H1 (cell line): Measurements from ENCODE around the gene NLRP12. TPM values are rescaled to one million over a fixed set of nuclear protein-coding genes. Genes with fewer than 3 reads are reported as not detected.
A peak's percentile ranks its signal among the peaks of the same experiment; 100 is the strongest.

Experiments used
- CTCF ChIA-PET: fragments of 300-600 bp; sonication (Branson Sonifier 250); formaldehyde crosslinking; loops from one replicate; lab custom pipeline; 2021; ENCODE audit not compliant: partially characterized antibody; lab: Charles Lee
- POLR2A ChIA-PET: fragments of 300-600 bp; sonication (Branson Sonifier 250); formaldehyde crosslinking; loops from one replicate; lab custom pipeline; 2021; ENCODE audit warnings: inconsistent platforms; ENCODE audit not compliant: partially characterized antibody; lab: Charles Lee
- DNase-seq, 2 experiments: peaks; one replicate each; pipeline versions ENCODE4 v3.0.0 to v3.0.0-alpha.2; 2010 to 2022; ENCODE audit warnings: low spot score in 2 of 2, low read depth in 1 of 2, mixed read lengths in 1 of 2
- FAIRE-seq: peaks from 2 replicates; lab custom pipeline; 2011; peaks lifted over from hg19 to GRCh38; lab: Jason Lieb, UNC
- H2AFZ ChIP-seq: 2 replicates; pipeline ENCODE4 v1.8.1; 2012; ENCODE audit warnings: low read length, inconsistent platforms
- H2AK5ac ChIP-seq: 2 replicates; pipeline ENCODE4 v1.6.1; 2013; ENCODE audit warnings: low read depth, low read length
- H2BK120ac ChIP-seq: replicated peaks from 2 replicates; pipeline ENCODE3; 2013; ENCODE audit warnings: low read depth, low read length, inconsistent platforms
- H2BK12ac ChIP-seq: 2 replicates; pipeline ENCODE4 v1.6.1; 2013; ENCODE audit warnings: low read depth, low read length
- H2BK15ac ChIP-seq: 2 replicates; pipeline ENCODE4 v1.6.1; 2013; ENCODE audit warnings: low read length
- H2BK20ac ChIP-seq: 2 replicates; pipeline ENCODE4 v1.6.1; 2013; ENCODE audit warnings: low read length
- H2BK5ac ChIP-seq: 2 replicates; pipeline ENCODE4 v1.6.1; 2013; ENCODE audit warnings: low read depth, low read length
- H3K14ac ChIP-seq: 2 replicates; pipeline ENCODE4 v1.6.1; 2013; ENCODE audit warnings: inconsistent platforms; ENCODE audit not compliant: insufficient read length
- H3K18ac ChIP-seq: 2 replicates; pipeline ENCODE4 v1.6.1; 2013; ENCODE audit warnings: low read length; ENCODE audit errors: extremely low read depth
- H3K23ac ChIP-seq: 2 replicates; pipeline ENCODE4 v1.6.1; 2013; ENCODE audit warnings: inconsistent platforms; ENCODE audit not compliant: insufficient read length
- H3K23me2 ChIP-seq: 2 replicates; pipeline ENCODE4 v1.6.1; 2013; ENCODE audit warnings: low read depth, low read length
- H3K27ac ChIP-seq: 2 replicates; pipeline ENCODE4 v1.6.1; 2011; ENCODE audit warnings: low read depth, low read length, inconsistent platforms
- H3K27me3 ChIP-seq, 4 experiments: replicated peaks in 1 of 4; 1 replicate in 1 of 4; 2 replicates in 3 of 4; pipeline versions ENCODE4 v1.6.1 to v1.8.1; 2011 to 2013; ENCODE audit warnings: low read length in 3 of 4, mild to moderate bottlenecking in 3 of 4, inconsistent platforms in 2 of 4, mixed read lengths in 2 of 4, moderate library complexity in 1 of 4; ENCODE audit not compliant: control insufficient read depth in 3 of 4, insufficient read depth in 3 of 4; ENCODE audit errors: extremely low read depth in 1 of 4
- H3K36me3 ChIP-seq, 4 experiments: 2 replicates each; pipeline versions ENCODE4 v1.6.1 to v1.8.1; 2011 to 2013; ENCODE audit warnings: mild to moderate bottlenecking in 4 of 4, low read length in 3 of 4, moderate library complexity in 2 of 4, control low read depth in 1 of 4, inconsistent platforms in 1 of 4; ENCODE audit not compliant: insufficient read depth in 4 of 4, control insufficient read depth in 2 of 4
- H3K4ac ChIP-seq: replicated peaks from 2 replicates; pipeline ENCODE3; 2013; ENCODE audit warnings: low read length, low read depth, mixed read lengths, inconsistent platforms; ENCODE audit not compliant: insufficient read length
- H3K4me1 ChIP-seq, 4 experiments: replicated peaks in 1 of 4; 1 replicate in 1 of 4; 2 replicates in 3 of 4; pipeline versions ENCODE4 v1.6.1 to v1.8.1; 2011 to 2013; ENCODE audit warnings: low read length in 3 of 4, inconsistent platforms in 2 of 4, mixed read lengths in 1 of 4; ENCODE audit not compliant: insufficient read depth in 4 of 4, control insufficient read depth in 3 of 4
- H3K4me2 ChIP-seq, 2 experiments: 2 replicates each; pipeline versions ENCODE4 v1.6.1 to v1.8.1; 2011 to 2013; ENCODE audit warnings: low read depth in 2 of 2, low read length in 2 of 2, control low read depth in 1 of 2, inconsistent platforms in 1 of 2, mild to moderate bottlenecking in 1 of 2; ENCODE audit not compliant: insufficient read depth in 1 of 2
- H3K4me3 ChIP-seq, 4 experiments: fragments of 200-600, 300-600 bp in 1 of 4; sonication (generic), shearing (Covaris generic), sonication (Bioruptor Twin) in 1 of 4; 2 replicates each; pipeline versions ENCODE4 v1.5.1 to v1.8.1; 2011 to 2016; ENCODE audit warnings: low read length in 4 of 4, low read depth in 3 of 4, control low read depth in 2 of 4, inconsistent platforms in 2 of 4, mild to moderate bottlenecking in 2 of 4, mixed read lengths in 1 of 4, moderate library complexity in 1 of 4; ENCODE audit not compliant: insufficient read depth in 2 of 4; ENCODE audit errors: extremely low read depth in 1 of 4
- H3K56ac ChIP-seq: replicated peaks from 2 replicates; pipeline ENCODE3; 2013; ENCODE audit warnings: low read depth, mild to moderate bottlenecking, mixed read lengths, low read length, inconsistent platforms; ENCODE audit not compliant: insufficient read length
- H3K79me1 ChIP-seq: 2 replicates; pipeline ENCODE4 v1.6.1; 2013; ENCODE audit warnings: low read depth, low read length, control low read depth
- H3K79me2 ChIP-seq, 2 experiments: 2 replicates each; pipeline versions ENCODE4 v1.6.1 to v1.8.1; 2012 to 2013; ENCODE audit warnings: low read length in 2 of 2, mild to moderate bottlenecking in 2 of 2, inconsistent platforms in 1 of 2; ENCODE audit not compliant: insufficient read depth in 2 of 2, control insufficient read depth in 1 of 2
- H3K9ac ChIP-seq, 4 experiments: replicated peaks in 1 of 4; 1 replicate in 1 of 4; 2 replicates in 3 of 4; pipeline versions ENCODE4 v1.6.1 to v1.8.1; 2011 to 2013; ENCODE audit warnings: low read depth in 3 of 4, low read length in 3 of 4, control low read depth in 2 of 4, mild to moderate bottlenecking in 2 of 4, moderate library complexity in 2 of 4, inconsistent platforms in 1 of 4; ENCODE audit errors: extremely low read depth in 1 of 4
- H3K9me3 ChIP-seq, 2 experiments: 2 replicates each; pipeline versions ENCODE4 v1.6.1 to v1.8.1; 2012 to 2013; ENCODE audit warnings: mild to moderate bottlenecking in 2 of 2, moderate library complexity in 2 of 2, control low read depth in 1 of 2, inconsistent platforms in 1 of 2, low read depth in 1 of 2, low read length in 1 of 2, mixed read lengths in 1 of 2; ENCODE audit not compliant: insufficient read depth in 2 of 2
- H4K20me1 ChIP-seq, 2 experiments: replicated peaks in 1 of 2; 2 replicates each; pipeline versions ENCODE3 to v1.8.1; 2011 to 2013; ENCODE audit warnings: inconsistent platforms in 2 of 2, low read length in 2 of 2, mild to moderate bottlenecking in 1 of 2; ENCODE audit not compliant: insufficient read depth in 2 of 2, control insufficient read depth in 1 of 2
- H4K5ac ChIP-seq: 2 replicates; pipeline ENCODE4 v1.6.1; 2013; ENCODE audit warnings: low read length, low read depth, mixed read lengths, inconsistent platforms; ENCODE audit not compliant: insufficient read length
- H4K8ac ChIP-seq: 2 replicates; pipeline ENCODE4 v1.8.0; 2013; ENCODE audit warnings: mild to moderate bottlenecking, moderate library complexity, low read length, inconsistent platforms; ENCODE audit not compliant: insufficient read depth; ENCODE audit errors: extremely low read depth
- H4K91ac ChIP-seq: replicated peaks from 2 replicates; pipeline ENCODE3; 2013; ENCODE audit warnings: low read length, mixed read lengths, inconsistent platforms; ENCODE audit not compliant: insufficient read length
- CREB1 ChIP-seq: IDR thresholded peaks from 2 replicates; pipeline ENCODE4 v1.6.1; 2012; ENCODE audit warnings: inconsistent platforms
- NRF1 ChIP-seq: IDR thresholded peaks from 2 replicates; pipeline ENCODE4 v1.6.1; 2011; ENCODE audit warnings: mild to moderate bottlenecking, low read depth, low read length, improper control_type of control experiment
- RAD21 ChIP-seq, 2 experiments: IDR thresholded peaks in 1 of 2; conservative IDR thresholded peaks in 1 of 2; 2 replicates each; pipeline ENCODE4 v1.6.1; 2011; ENCODE audit warnings: low read depth in 2 of 2, low read length in 2 of 2, improper control_type of control experiment in 1 of 2, inconsistent platforms in 1 of 2, mild to moderate bottlenecking in 1 of 2, moderate library complexity in 1 of 2
- WGBS, 2 experiments: shearing (Covaris generic) in 1 of 2; methylation state at CpG; one replicate each; pipeline versions ENCODE4 v1.1.6 to v1.1.7; 2013 to 2015; ENCODE audit warnings: low lambda C conversion rate in 2 of 2, mixed read lengths in 2 of 2, inconsistent platforms in 1 of 2, low coverage in 1 of 2, missing lambda C conversion rate in 1 of 2; ENCODE audit not compliant: insufficient replicate concordance in 2 of 2, insufficient coverage in 1 of 2, insufficient read length in 1 of 2; ENCODE audit errors: extremely low coverage in 1 of 2, missing lambda C conversion rate in 1 of 2; 5-methylcytosine and 5-hydroxymethylcytosine counted together
- polyA plus RNA-seq, 7 experiments: library from polyadenylated mRNA; depleted of rRNA in 3 of 7; stranded (reverse) in 5 of 7; unstranded in 2 of 7; fragments of >200 nt in 5 of 7; fragments of 200-250 nt in 2 of 7; gene quantifications; 1 replicate in 5 of 7; 2 replicates in 1 of 7; 4 replicates in 1 of 7; pipeline versions ENCODE4 v1.2.1 to v1.2.3, GENCODE V29; 2011 to 2013; ENCODE audit warnings: missing spikeins in 2 of 7, mixed read lengths in 2 of 7
- total RNA-seq: library from RNA; stranded (reverse); fragmentation: NEBNext Ultra II Directional; extraction: Animal tissue kit (Norgen Biotek cat#: 25700); gene quantifications from 2 replicates; pipeline ENCODE4 v1.2.1, GENCODE V29; 2021
- TF ChIP-seq, protein P1 (sequence below), 3 experiments: IDR thresholded peaks; 1 replicate in 2 of 3; 2 replicates in 1 of 3; pipeline versions ENCODE4 v1.5.1 to v1.6.1; 2011; ENCODE audit warnings: low read length in 3 of 3, mild to moderate bottlenecking in 3 of 3, inconsistent platforms in 2 of 3, low read depth in 1 of 3, moderate library complexity in 1 of 3; ENCODE audit not compliant: insufficient read depth in 1 of 3; ENCODE audit errors: control extremely low read depth in 1 of 3

Gene NLRP12
- total and polyA plus RNA-seq, 2 of the 8 experiments (the other 6 are each of a cell fraction or from before 2014, with no cell fraction given), result 1.0 to 1.8 TPM

DNA sequence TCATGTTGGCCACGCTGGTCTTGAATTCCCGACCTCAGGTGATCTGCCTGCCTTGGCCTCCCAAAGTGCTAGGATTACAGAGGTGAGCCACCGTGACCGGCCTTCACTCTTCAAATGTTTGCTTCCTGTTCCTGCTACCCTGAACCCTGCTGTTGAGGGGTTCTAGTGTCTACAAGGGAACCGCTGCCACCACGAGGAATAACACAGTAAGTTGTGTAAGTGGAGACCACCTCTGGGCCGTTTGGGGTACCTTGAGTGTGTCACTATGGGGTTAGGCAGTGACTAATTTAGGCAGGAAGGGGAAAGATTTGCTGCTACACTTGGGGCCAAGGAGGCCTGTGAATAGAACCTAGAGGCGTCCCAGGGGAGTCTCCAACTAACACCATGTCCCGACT, 41.4 kb upstream of the NLRP12 start:
- no peaks in the 10 kb centered on the region for H3K9me3 ChIP-seq
- H3K4me2 ChIP-seq, result peak overlapping the region; percentile 69 to 87
- H3K4ac ChIP-seq, result no peak overlapping the region
- peaks cover 0 to 10% (median 6%) of the 10 kb centered on the region in 4 experiments; a peak in 6 of 7 replicates for H3K4me1 ChIP-seq
- H3K23ac ChIP-seq, result no peak overlapping the region
- H3K18ac ChIP-seq, result peak overlapping the region; percentile 65
- peak overlapping the region; percentile 49 to 76 (median 62) for H3K4me3 ChIP-seq
- FAIRE-seq, result no peak
- peak overlapping the region; percentile 82 for H2BK120ac ChIP-seq
- no peak overlapping the region for H3K56ac ChIP-seq
- peaks cover 0 to 4% of the 10 kb centered on the region in 2 experiments for H4K20me1 ChIP-seq
- H4K91ac ChIP-seq, result peak overlapping the region; percentile 78
- peaks cover 2% of the 10 kb centered on the region; the same call in 1 of the 2 replicates for H3K79me1 ChIP-seq
- peak overlapping the region; percentile 99 for H2BK5ac ChIP-seq
- H2BK20ac ChIP-seq, result no peak overlapping the region
- H2AFZ ChIP-seq, result no peak overlapping the region
- no peak overlapping the region for H3K14ac ChIP-seq
- H3K9ac ChIP-seq, result peak overlapping the region in 3 of 4 experiments; percentile 57 to 85 (median 83); a peak in 5 of 7 replicates
- peak overlapping the region; percentile 86 for H4K8ac ChIP-seq
- POLR2A ChIA-PET, result interaction anchor here (0.6 to 7.1 kb wide), 22 partner anchors 9 to 250 kb away, joined by 3 to 137 read pairs (median 4); partner anchors contain the start of genes CACNG8, PRKCG, PRPF31 and TFPT
- H3K36me3 ChIP-seq, result no peaks in the 10 kb centered on the region; a peak in 1 of 8 replicates
- 68% methylated on average over 9 of the region's 9 CpGs; no CpG with 5 or more reads in 1 of the 2 experiments for WGBS, 2 experiments
- peak overlapping the region; percentile 96; the same call in 1 of the 2 replicates for H3K27ac ChIP-seq
- no peak for DNase-seq
- peak overlapping the region; percentile 79; the same call in 1 of the 2 replicates for H2AK5ac ChIP-seq
- CTCF ChIA-PET, result interaction anchor here (0.7 to 5.1 kb wide), 4 partner anchors 12 to 68 kb away, joined by 3 to 23 read pairs (median 12); no protein-coding TSS in a partner anchor
- TF ChIP-seq NRF1, result no peak
- TF ChIP-seq, protein P1, sequence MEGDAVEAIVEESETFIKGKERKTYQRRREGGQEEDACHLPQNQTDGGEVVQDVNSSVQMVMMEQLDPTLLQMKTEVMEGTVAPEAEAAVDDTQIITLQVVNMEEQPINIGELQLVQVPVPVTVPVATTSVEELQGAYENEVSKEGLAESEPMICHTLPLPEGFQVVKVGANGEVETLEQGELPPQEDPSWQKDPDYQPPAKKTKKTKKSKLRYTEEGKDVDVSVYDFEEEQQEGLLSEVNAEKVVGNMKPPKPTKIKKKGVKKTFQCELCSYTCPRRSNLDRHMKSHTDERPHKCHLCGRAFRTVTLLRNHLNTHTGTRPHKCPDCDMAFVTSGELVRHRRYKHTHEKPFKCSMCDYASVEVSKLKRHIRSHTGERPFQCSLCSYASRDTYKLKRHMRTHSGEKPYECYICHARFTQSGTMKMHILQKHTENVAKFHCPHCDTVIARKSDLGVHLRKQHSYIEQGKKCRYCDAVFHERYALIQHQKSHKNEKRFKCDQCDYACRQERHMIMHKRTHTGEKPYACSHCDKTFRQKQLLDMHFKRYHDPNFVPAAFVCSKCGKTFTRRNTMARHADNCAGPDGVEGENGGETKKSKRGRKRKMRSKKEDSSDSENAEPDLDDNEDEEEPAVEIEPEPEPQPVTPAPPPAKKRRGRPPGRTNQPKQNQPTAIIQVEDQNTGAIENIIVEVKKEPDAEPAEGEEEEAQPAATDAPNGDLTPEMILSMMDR (IDR thresholded peaks at IDR 0.05; ENCODE audit: control extremely low read depth in 1 of 3, insufficient read depth in 1 of 3, low read depth in 1 of 3, low read length in 3 of 3), result peak in 1 of 3 experiments; percentile 5; a peak in 1 of 4 replicates
- peak in 1 of 2 experiments; percentile 36; a peak in 2 of 4 replicates for TF ChIP-seq RAD21 (IDR thresholded peaks at IDR 0.05 in 1 of 2, conservative IDR thresholded peaks at IDR 0.05 in 1 of 2; ENCODE audit: low read depth in 2 of 2, low read length in 2 of 2)
- TF ChIP-seq CREB1, result no peak
- TF ChIP-seq, all 59 proteins: peak for 2
- H3K79me2 ChIP-seq, result peaks cover 0 to 7% of the 10 kb centered on the region in 2 experiments; a peak in 1 of 4 replicates
- H2BK15ac ChIP-seq, result 0 out of 2 replicates have a peak overlapping the region, but pooled peaks have one; percentile 10
- H4K5ac ChIP-seq, result no peak overlapping the region
- H2BK12ac ChIP-seq, result peak overlapping the region; percentile 45
- no peaks in the 10 kb centered on the region for H3K27me3 ChIP-seq
- H3K23me2 ChIP-seq, result peaks cover 16% of the 10 kb centered on the region; the same call in 1 of the 2 replicates
